Measurements from ENCODE around the gene DIP2B. TPM values are rescaled to one million over a fixed set of nuclear protein-coding genes. Genes with fewer than 3 reads are reported as not detected.

The DIP2B gene
- total RNA-seq, 1 donor from 2014 or later, result 25.8 TPM

DNA sequence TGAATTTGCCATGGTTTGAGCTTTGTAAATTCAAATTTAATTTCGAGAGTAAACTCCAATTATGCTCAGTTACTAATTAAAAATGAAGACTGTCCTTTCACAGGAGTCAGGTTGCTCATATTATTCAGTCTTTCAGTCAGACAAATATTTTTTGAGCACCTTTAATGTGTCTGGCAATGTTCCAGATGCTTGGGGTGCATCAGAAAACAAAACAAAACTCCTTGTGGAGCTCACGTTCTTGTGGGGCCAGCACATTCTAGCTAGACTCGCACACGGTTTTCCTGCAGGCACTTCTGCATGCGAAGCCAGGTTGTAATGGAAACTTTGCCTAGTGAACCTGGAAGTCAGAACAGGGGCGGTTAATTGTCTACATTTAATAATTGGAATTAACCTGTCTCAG, 195.2 kb downstream of the DIP2B start:
- Mint-ChIP-seq H3K27me3 (ENCODE audit: low read depth) (no peaks in the 10 kb centered on the region), H3K9me3 (ENCODE audit: low read depth) (no peaks in the 10 kb centered on the region), H3K27ac (ENCODE audit: unreplicated experiment) (no peak overlapping the region), H3K4me3 (ENCODE audit: unreplicated experiment) (no peak overlapping the region), H3K4me1 (ENCODE audit: low read depth) (no peaks in the 10 kb centered on the region), H3K36me3 (ENCODE audit: low read depth) (peaks cover 34% of the 10 kb centered on the region)
- no peak for DNase-seq (ENCODE audit: low spot score)
- TF ChIP-seq, protein P1, sequence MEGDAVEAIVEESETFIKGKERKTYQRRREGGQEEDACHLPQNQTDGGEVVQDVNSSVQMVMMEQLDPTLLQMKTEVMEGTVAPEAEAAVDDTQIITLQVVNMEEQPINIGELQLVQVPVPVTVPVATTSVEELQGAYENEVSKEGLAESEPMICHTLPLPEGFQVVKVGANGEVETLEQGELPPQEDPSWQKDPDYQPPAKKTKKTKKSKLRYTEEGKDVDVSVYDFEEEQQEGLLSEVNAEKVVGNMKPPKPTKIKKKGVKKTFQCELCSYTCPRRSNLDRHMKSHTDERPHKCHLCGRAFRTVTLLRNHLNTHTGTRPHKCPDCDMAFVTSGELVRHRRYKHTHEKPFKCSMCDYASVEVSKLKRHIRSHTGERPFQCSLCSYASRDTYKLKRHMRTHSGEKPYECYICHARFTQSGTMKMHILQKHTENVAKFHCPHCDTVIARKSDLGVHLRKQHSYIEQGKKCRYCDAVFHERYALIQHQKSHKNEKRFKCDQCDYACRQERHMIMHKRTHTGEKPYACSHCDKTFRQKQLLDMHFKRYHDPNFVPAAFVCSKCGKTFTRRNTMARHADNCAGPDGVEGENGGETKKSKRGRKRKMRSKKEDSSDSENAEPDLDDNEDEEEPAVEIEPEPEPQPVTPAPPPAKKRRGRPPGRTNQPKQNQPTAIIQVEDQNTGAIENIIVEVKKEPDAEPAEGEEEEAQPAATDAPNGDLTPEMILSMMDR (IDR thresholded peaks at IDR 0.05), result no peak

DNA sequence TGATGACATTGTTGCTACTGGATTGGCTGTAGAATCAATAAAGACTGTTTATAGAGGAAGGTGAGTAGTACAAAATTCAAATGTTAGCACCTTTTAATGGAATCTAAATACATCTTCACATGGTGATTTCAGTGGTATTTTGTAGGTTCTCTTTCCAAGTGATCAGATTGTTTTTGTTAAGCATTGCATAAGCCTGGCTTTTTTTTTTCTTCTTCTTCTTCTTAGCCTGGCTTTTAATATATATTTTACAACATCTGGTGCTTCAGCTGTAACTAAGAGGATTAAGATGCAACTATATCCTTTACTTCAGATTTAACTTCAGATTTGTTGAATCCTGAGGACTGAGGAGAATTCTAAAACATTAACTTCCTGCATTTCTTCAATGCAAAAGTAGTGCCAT, 201.8 kb downstream of the DIP2B start:
- TF ChIP-seq, protein P1 (IDR thresholded peaks at IDR 0.05), result no peak
- no peaks in the 10 kb centered on the region for H3K9me3 Mint-ChIP-seq (ENCODE audit: low read depth)
- DNase-seq (ENCODE audit: low spot score), result no peak
- peaks cover 42% of the 10 kb centered on the region for H3K36me3 Mint-ChIP-seq (ENCODE audit: low read depth)
- H3K4me1 Mint-ChIP-seq (ENCODE audit: low read depth), result peaks cover 7% of the 10 kb centered on the region
- H3K4me3 Mint-ChIP-seq (ENCODE audit: unreplicated experiment), result no peak overlapping the region
- H3K27me3 Mint-ChIP-seq (ENCODE audit: low read depth), result no peaks in the 10 kb centered on the region
- no peak overlapping the region for H3K27ac Mint-ChIP-seq (ENCODE audit: unreplicated experiment)

DNA sequence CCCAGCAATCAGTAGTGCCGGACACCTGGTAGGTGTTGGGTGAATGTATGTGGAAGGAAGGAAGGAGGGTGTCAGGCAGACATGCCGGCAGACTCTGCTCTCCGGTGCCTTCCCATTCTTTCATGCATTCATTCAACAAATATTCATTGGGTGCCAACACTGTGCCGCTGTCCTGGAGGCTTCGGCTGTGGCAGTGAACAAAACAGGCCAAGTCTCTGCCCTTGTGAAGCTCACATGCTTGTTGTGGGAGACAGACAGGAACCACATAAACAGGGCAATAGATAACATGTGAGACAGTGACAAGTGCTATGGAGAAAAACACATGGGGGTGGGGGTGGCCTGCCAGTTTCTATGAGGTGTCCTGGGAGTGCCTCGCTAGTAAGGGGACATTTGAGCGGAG, 202.6 kb downstream of the DIP2B start:
- TF ChIP-seq, protein P1 (IDR thresholded peaks at IDR 0.05), result no peak
- peaks cover 42% of the 10 kb centered on the region for H3K36me3 Mint-ChIP-seq (ENCODE audit: low read depth)

DNA sequence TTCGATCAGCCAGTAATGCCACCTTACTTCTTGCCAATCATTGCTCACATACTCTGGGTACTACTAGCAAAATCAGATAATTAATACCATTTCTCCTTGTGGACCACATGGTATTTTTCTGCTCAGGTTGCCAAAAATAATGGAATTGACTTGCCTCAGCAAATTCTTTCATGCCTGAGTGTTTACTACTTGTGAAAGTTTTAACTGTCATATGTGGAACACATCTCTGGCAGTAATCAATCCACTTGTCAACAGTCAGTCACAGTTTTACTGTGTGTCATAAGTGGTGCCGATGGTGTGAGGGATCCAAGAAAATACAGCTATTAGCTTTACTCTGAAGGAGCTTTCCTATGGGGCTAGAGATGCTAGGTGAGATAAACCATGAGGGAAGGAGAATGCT, 203.8 kb downstream of the DIP2B start:
- peaks cover 7% of the 10 kb centered on the region for H3K4me1 Mint-ChIP-seq (ENCODE audit: low read depth)
- H3K4me3 Mint-ChIP-seq (ENCODE audit: unreplicated experiment), result no peak overlapping the region
- DNase-seq (ENCODE audit: low spot score), result no peak
- peaks cover 42% of the 10 kb centered on the region for H3K36me3 Mint-ChIP-seq (ENCODE audit: low read depth)
- TF ChIP-seq, protein P1 (IDR thresholded peaks at IDR 0.05), result no peak
- no peak overlapping the region for H3K27ac Mint-ChIP-seq (ENCODE audit: unreplicated experiment)
- no peaks in the 10 kb centered on the region for H3K27me3 Mint-ChIP-seq (ENCODE audit: low read depth)
- no peaks in the 10 kb centered on the region for H3K9me3 Mint-ChIP-seq (ENCODE audit: low read depth)

More for the DNA sequence above, 202.6 kb downstream of the DIP2B start:
- H3K4me3 Mint-ChIP-seq (ENCODE audit: unreplicated experiment), result no peak overlapping the region
- DNase-seq (ENCODE audit: low spot score), result no peak
- H3K4me1 Mint-ChIP-seq (ENCODE audit: low read depth), result peaks cover 7% of the 10 kb centered on the region
- no peak overlapping the region for H3K27ac Mint-ChIP-seq (ENCODE audit: unreplicated experiment)
- no peaks in the 10 kb centered on the region for H3K27me3 Mint-ChIP-seq (ENCODE audit: low read depth)
- H3K9me3 Mint-ChIP-seq (ENCODE audit: low read depth), result no peaks in the 10 kb centered on the region

DNA sequence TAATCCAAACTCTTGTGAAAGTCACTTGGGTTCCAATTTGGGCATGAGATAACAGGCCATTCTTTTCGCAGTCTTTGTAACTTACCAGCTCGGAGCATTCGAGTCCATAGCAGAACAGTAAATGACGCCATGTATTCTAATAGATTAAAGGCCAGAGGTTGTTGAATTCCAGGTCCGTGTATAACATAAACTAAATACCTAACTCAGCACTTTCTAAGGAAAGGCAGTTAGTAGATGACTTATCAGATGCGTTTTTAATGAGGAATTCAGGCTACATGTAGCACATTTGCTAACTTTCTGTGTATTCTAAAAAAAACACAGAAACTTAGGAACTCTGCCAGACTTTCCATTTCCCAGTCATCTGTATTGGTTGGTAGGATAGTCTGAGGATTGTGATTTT, 206.3 kb downstream of the DIP2B start:
- Mint-ChIP-seq H3K27me3 (ENCODE audit: low read depth) (no peaks in the 10 kb centered on the region), H3K9me3 (ENCODE audit: low read depth) (no peaks in the 10 kb centered on the region), H3K36me3 (ENCODE audit: low read depth) (peaks cover 28% of the 10 kb centered on the region), H3K4me1 (ENCODE audit: low read depth) (peaks cover 23% of the 10 kb centered on the region), H3K4me3 (ENCODE audit: unreplicated experiment) (no peak overlapping the region), H3K27ac (ENCODE audit: unreplicated experiment) (no peak overlapping the region)
- no peak for DNase-seq (ENCODE audit: low spot score)
- TF ChIP-seq, protein P1 (IDR thresholded peaks at IDR 0.05), result no peak

Measured in chondrocyte (in vitro differentiated cells).